GM19438 (cell line): ENCODE results near the gene CCDC50.
A peak's percentile ranks its signal among the peaks of the same experiment; 100 is the strongest.

Source experiments
- ATAC-seq: cut with Tn5 transposase; IDR thresholded peaks from one replicate; pipeline ENCODE4 v1.9.1; 2021; ENCODE audit warnings: low read depth; ENCODE audit not compliant: unreplicated experiment

CCDC50 gene, protein sequence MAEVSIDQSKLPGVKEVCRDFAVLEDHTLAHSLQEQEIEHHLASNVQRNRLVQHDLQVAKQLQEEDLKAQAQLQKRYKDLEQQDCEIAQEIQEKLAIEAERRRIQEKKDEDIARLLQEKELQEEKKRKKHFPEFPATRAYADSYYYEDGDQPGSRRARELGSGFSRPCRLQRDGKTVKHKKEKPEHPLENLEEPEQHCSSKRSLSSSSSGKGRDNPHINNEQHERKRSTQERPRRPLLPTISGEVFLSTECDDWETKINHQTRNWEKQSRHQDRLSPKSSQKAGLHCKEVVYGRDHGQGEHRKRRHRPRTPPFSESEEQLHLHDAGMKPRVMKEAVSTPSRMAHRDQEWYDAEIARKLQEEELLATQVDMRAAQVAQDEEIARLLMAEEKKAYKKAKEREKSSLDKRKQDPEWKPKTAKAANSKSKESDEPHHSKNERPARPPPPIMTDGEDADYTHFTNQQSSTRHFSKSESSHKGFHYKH

DNA sequence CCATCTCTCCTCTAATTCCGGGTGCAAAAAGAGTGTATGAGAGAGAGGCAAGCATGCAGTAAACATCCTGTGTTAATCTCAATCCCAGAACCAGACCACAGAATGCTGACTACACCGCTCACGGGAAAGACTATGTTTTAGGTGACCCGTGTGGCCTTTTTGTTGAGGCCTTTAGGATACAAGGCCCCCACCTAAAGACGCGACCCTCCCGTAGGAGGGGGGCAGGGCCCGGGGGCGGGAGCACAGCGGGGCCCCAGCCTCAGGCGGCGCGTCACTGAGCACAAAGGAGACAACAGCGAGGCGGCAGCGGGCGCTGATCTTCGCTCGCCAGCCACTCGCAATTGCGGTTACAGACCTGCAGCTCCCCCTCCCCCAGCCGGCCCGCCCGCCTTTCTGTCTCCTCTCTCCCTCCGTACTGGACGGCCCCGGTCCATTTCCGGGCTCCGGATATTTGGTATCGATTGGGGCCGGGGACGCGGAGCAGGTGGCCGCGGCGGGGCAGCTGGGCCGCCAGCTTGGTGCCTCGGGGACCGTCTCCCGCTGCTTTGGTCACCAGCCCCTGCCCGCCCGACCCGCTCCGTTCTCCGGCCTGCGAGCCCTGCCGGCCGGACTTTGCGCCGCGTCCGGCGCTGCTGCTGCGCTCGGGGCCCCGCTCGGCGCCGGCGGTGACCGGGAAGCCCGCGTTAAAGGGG lies at the start of gene CCDC50:
CCDC50 (plus strand) TSS at position 433 of the 692 bp plus-strand sequence. CDS start 281 bp downstream, outside the sequence.
- ATAC-seq = peak; percentile 70

- ATAC-seq = no peak
Measured at GRCh38 chr3:191280111-191280510, 49.1 kb upstream of the CCDC50 start.

DNA sequence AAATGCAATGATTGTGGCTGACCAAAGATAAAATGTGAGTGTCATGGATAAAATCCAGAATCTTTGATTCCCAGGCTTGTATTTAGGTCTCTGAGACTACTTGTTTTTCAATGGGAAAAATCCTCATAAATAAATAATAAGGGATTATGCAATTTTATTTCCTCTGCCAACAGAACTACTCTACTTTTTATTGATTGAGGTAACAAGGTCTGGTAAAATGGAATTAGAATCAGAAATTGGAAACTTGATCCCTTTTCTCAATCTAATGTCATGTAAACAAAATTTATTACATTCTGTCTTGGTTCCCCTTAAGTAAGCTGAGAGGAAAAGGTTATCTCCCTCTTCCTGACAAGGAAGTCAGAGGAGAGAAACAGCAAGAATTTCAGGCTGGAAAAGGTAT lies 48.3 kb upstream of the CCDC50 start:
- no peak for ATAC-seq

GRCh38 chr3:191282251-191283185 lies 46.7 kb upstream of the CCDC50 start:
- no peak for ATAC-seq

- no peak for ATAC-seq
Measured at GRCh38 chr3:191283400-191283799, 45.8 kb upstream of the CCDC50 start.

DNA sequence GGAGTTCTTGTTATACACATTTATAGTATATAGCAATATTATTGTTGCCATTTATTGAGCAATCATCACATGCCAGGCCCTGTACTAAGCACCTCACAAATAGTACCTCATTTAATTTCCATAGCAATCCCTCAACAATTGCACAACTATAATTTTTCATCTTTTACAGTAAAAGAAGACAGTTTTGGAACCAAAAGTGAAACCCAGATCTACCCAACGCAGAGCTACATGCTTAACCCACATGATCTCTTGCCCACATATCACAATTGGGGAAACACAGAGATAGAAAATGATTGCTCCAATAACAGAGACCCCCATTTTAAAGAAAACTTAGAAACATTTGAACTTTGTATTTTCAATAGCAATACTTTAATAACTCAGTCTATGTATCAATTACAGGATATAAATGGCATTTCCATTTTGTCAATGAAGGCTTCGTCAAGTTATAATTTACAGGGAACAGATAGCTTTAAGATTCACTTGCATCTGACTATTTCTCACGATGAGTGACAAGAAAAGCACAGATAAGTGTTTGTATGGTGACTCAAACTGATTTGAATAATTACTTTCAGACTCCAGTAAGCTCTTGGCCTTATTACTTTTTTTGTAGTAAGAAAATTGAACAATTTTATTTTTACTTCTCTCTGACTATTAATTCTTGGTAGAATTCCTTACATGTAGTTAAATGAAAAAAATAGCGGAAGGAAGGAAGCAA lies 38.7 kb upstream of the CCDC50 start:
- ATAC-seq = peak; percentile 81

GRCh38 chr3:191292243-191293015 lies 36.8 kb upstream of the CCDC50 start:
- no peak for ATAC-seq

DNA sequence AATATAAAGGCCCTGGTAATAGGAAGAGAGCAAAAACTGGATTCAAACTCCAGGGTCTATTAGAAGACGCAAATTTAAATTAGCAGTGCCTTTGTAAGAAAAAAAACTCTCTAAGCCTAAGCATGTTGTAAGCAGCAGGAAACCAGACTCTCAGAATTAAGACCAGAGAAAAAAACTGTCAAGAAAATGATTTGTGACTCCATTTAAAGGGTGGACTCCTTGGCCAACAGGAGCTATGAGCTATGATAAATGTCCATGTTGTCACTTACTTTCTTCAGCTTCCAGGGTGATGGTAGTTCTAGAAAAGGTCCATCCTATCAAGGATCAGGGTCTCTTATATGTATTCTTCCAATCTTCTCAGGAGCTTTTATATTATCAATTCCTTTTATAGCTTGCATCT lies 34.9 kb upstream of the CCDC50 start:
- ATAC-seq = no peak

- peak; percentile 76 for ATAC-seq
Measured at GRCh38 chr3:191296041-191296541, 33.1 kb upstream of the CCDC50 start.

GRCh38 chr3:191298846-191299245 lies 30.3 kb upstream of the CCDC50 start:
- ATAC-seq = no peak

GRCh38 chr3:191300422-191300821 lies 28.8 kb upstream of the CCDC50 start:
- ATAC-seq = no peak

GRCh38 chr3:191301017-191301416 lies 28.2 kb upstream of the CCDC50 start:
- ATAC-seq = peak; percentile 59

DNA sequence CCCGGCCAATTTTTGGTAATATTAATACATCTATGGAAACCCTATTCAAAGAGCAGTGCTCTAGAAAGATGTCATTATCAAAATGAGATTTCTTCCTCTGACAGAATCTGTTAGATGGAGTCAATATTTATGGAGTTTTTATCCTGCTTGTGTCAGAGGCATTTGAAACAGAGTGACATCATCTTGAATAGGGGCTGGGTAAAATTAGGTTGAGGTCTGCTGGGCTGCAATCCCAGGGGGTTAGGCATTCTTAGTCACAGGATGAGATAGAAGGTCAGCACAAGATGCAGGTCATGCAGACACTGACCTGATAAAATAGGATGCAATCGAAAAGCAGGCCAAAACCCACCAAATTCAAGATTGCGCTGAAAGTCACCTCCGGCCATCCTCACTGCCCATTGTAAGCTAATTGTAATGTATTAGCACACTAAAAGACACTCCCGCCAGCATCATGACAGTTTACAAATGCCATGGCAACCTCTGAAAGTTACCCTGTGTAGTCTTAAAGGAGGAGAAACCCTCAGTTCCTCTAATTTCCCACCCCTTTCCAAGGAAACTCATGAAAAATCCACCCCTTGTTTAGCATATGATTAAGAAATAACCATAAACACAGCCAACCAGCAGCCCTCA lies 27.3 kb upstream of the CCDC50 start:
- no peak for ATAC-seq

- no peak for ATAC-seq
Measured at GRCh38 chr3:191302451-191302850, 26.7 kb upstream of the CCDC50 start.

- no peak for ATAC-seq
Measured at GRCh38 chr3:191303596-191303995, 25.6 kb upstream of the CCDC50 start.

DNA sequence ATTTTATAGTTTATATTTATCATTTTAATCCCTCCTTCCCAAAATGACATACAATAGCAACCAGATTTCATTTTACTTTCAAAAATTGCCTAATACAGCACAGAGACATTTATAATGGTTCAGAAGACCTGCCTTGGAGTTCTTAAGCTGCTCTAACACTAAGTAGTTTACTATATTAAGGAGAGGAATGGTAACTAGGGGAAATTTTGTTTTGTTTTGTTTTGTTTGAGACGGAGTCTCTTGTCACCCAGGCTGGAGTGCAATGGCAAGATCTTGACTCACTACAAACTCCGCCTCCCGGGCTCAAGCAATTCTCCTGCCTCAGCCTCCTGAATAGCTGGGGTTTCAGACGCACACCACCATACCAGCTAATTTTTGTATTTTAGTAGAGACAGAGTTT lies 22.8 kb upstream of the CCDC50 start:
- no peak for ATAC-seq

- ATAC-seq = no peak
Measured at GRCh38 chr3:191307341-191307740, 21.9 kb upstream of the CCDC50 start.

DNA sequence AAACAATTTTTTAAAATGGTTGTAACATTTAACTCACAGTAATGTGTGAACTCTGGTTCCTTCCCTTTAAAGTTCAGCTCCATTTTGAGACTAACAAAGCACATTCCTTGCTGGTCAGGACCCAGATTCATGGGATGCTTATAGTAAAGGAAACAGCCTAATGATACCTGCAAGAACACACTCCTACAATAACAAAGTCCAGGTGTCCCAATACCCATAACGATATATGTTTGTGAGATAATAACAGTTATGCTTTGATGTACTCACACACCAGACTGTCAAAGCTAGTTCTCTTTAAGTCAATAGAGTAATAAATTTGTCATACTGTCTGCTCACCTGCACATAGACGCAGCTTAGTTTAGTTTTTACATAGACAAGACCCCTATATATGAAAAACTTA lies 15.9 kb upstream of the CCDC50 start:
- no peak for ATAC-seq
